H9 (cell line): Measurements from ENCODE around the gene ZNF232. TPM values are rescaled to one million over a fixed set of nuclear protein-coding genes. Genes with fewer than 3 reads are reported as not detected.

Source experiments
- DNase-seq: peaks from one replicate; pipeline ENCODE4 v3.0.0-alpha.2; 2017
- H2AFZ ChIP-seq: one replicate; pipeline ENCODE4 v1.6.1; 2013; ENCODE audit warnings: mild to moderate bottlenecking, low read length, control low read depth, moderate library complexity
- H2AK5ac ChIP-seq: 2 replicates; pipeline ENCODE4 v1.6.1; 2013; ENCODE audit warnings: low read length, control low read depth, mixed read lengths; ENCODE audit not compliant: insufficient read length
- H2BK120ac ChIP-seq: one replicate; pipeline ENCODE4 v1.6.1; 2013; ENCODE audit warnings: low read depth, mild to moderate bottlenecking, low read length, control low read depth, inconsistent platforms; ENCODE audit not compliant: poor library complexity, severe bottlenecking
- H2BK12ac ChIP-seq: 2 replicates; pipeline ENCODE4 v1.6.1; 2013; ENCODE audit warnings: low read length, control low read depth, mixed read lengths, low read depth; ENCODE audit not compliant: insufficient read length
- H2BK15ac ChIP-seq: 2 replicates; pipeline ENCODE4 v1.6.1; 2013; ENCODE audit warnings: low read depth, low read length, control low read depth
- H2BK20ac ChIP-seq: one replicate; pipeline ENCODE4 v1.6.1; 2013; ENCODE audit warnings: low read depth, mild to moderate bottlenecking, low read length, control low read depth, inconsistent platforms; ENCODE audit not compliant: poor library complexity, severe bottlenecking
- H2BK5ac ChIP-seq: 2 replicates; pipeline ENCODE4 v1.6.1; 2013; ENCODE audit warnings: low read length, control low read depth, mixed read lengths; ENCODE audit not compliant: insufficient read length
- H3K14ac ChIP-seq: 2 replicates; pipeline ENCODE4 v1.6.1; 2013; ENCODE audit warnings: low read length, control low read depth; ENCODE audit not compliant: insufficient read depth
- H3K18ac ChIP-seq: 2 replicates; pipeline ENCODE4 v1.6.1; 2013; ENCODE audit warnings: low read depth, mild to moderate bottlenecking, mixed read lengths, low read length, control low read depth; ENCODE audit not compliant: insufficient read length
- H3K23ac ChIP-seq: 2 replicates; pipeline ENCODE4 v1.6.1; 2013; ENCODE audit warnings: low read length, control low read depth, mixed read lengths, low read depth; ENCODE audit not compliant: insufficient read length
- H3K23me2 ChIP-seq: 2 replicates; pipeline ENCODE4 v1.6.1; 2013; ENCODE audit warnings: low read depth, mild to moderate bottlenecking, mixed read lengths, low read length, control low read depth; ENCODE audit not compliant: insufficient read length, poor library complexity, severe bottlenecking
- H3K27ac ChIP-seq: 2 replicates; pipeline ENCODE4 v1.5.1; 2013; ENCODE audit warnings: low read length, control low read depth, mixed read lengths, low read depth; ENCODE audit not compliant: insufficient read length
- H3K27me3 ChIP-seq: 2 replicates; pipeline ENCODE4 v1.6.1; 2013; ENCODE audit warnings: low read length, control low read depth, inconsistent platforms; ENCODE audit not compliant: insufficient read depth
- H3K4ac ChIP-seq: 2 replicates; pipeline ENCODE4 v1.6.1; 2013; ENCODE audit warnings: low read depth, mild to moderate bottlenecking, control low read depth, inconsistent platforms, low read length, moderate library complexity
- H3K4me1 ChIP-seq: 2 replicates; pipeline ENCODE4 v1.6.1; 2013; ENCODE audit warnings: low read length, control low read depth, inconsistent platforms; ENCODE audit not compliant: insufficient read depth
- H3K4me2 ChIP-seq: 2 replicates; pipeline ENCODE4 v1.6.1; 2013; ENCODE audit warnings: low read length, control low read depth, mixed read lengths; ENCODE audit not compliant: insufficient read length, insufficient read depth
- H3K56ac ChIP-seq: 2 replicates; pipeline ENCODE4 v1.6.1; 2013; ENCODE audit warnings: low read depth, mild to moderate bottlenecking, mixed read lengths, low read length, control low read depth; ENCODE audit not compliant: insufficient read length
- H3K79me1 ChIP-seq: 2 replicates; pipeline ENCODE4 v1.6.1; 2013; ENCODE audit warnings: low read depth, mild to moderate bottlenecking, moderate library complexity, low read length, control low read depth, inconsistent platforms; ENCODE audit not compliant: insufficient read depth, poor library complexity, severe bottlenecking
- H3K79me2 ChIP-seq: 2 replicates; pipeline ENCODE4 v1.6.1; 2013; ENCODE audit warnings: low read length, control low read depth, inconsistent platforms; ENCODE audit not compliant: insufficient read depth
- H3K9ac ChIP-seq: 2 replicates; pipeline ENCODE4 v1.6.1; 2013; ENCODE audit warnings: low read length, control low read depth, mixed read lengths; ENCODE audit not compliant: insufficient read length; ENCODE audit errors: extremely low read depth
- H3K9me3 ChIP-seq: one replicate; pipeline ENCODE4 v1.6.1; 2013; ENCODE audit warnings: low read depth, low read length, inconsistent platforms; ENCODE audit not compliant: control insufficient read depth
- H3T11ph ChIP-seq: one replicate; pipeline ENCODE4 v1.6.1; 2013; ENCODE audit warnings: mild to moderate bottlenecking, low read length, control low read depth, inconsistent platforms
- H4K20me1 ChIP-seq: one replicate; pipeline ENCODE4 v1.6.1; 2013; ENCODE audit not compliant: control insufficient read depth, insufficient read length, insufficient read depth
- H4K5ac ChIP-seq: 2 replicates; pipeline ENCODE4 v1.6.1; 2013; ENCODE audit warnings: low read depth, mild to moderate bottlenecking, mixed read lengths, low read length, control low read depth; ENCODE audit not compliant: insufficient read length
- H4K8ac ChIP-seq: replicated peaks from 2 replicates; pipeline ENCODE4 v1.6.1; 2013; ENCODE audit warnings: low read length, control low read depth, mixed read lengths, low read depth; ENCODE audit not compliant: insufficient read length
- H4K91ac ChIP-seq: 2 replicates; pipeline ENCODE4 v1.6.1; 2013; ENCODE audit warnings: low read depth, mild to moderate bottlenecking, moderate library complexity, mixed read lengths, low read length, control low read depth; ENCODE audit not compliant: insufficient read length
- H3K27ac Mint-ChIP-seq, 3 experiments: 2 replicates in 2 of 3; 3 replicates in 1 of 3; pipeline ENCODE4 v1.8.0; 2020 to 2021; ENCODE audit warnings: mixed read lengths in 3 of 3, mild to moderate bottlenecking in 1 of 3, moderate library complexity in 1 of 3
- H3K27me3 Mint-ChIP-seq: 2 replicates; pipeline ENCODE4 v1.8.0; 2021; ENCODE audit warnings: low read depth, mild to moderate bottlenecking, moderate library complexity, mixed read lengths
- H3K36me3 Mint-ChIP-seq, 3 experiments: 2 replicates in 2 of 3; 3 replicates in 1 of 3; pipeline ENCODE4 v1.8.0; 2020 to 2021; ENCODE audit warnings: low read depth in 3 of 3, mixed read lengths in 3 of 3; ENCODE audit not compliant: insufficient read depth in 1 of 3
- H3K4me1 Mint-ChIP-seq, 2 experiments: 2 replicates each; pipeline ENCODE4 v1.8.0; 2020; ENCODE audit warnings: mixed read lengths in 2 of 2
- H3K4me3 Mint-ChIP-seq, 2 experiments: 2 replicates in 1 of 2; 3 replicates in 1 of 2; pipeline ENCODE4 v1.8.0; 2020 to 2021; ENCODE audit warnings: mild to moderate bottlenecking in 2 of 2, mixed read lengths in 2 of 2, moderate library complexity in 1 of 2
- H3K9me3 Mint-ChIP-seq, 2 experiments: 2 replicates in 1 of 2; 3 replicates in 1 of 2; pipeline ENCODE4 v1.8.0; 2020; ENCODE audit warnings: mild to moderate bottlenecking in 2 of 2, mixed read lengths in 2 of 2, moderate library complexity in 1 of 2
- WGBS: extraction: QIAGEN DNeasy Blood & Tissue Kit; methylation state at CpG from one replicate; pipeline ENCODE4 v1.1.7; 2013; ENCODE audit warnings: missing lambda C conversion rate, low lambda C conversion rate, mixed read lengths; ENCODE audit not compliant: insufficient read length; ENCODE audit errors: extremely low coverage; 5-methylcytosine and 5-hydroxymethylcytosine counted together
- total RNA-seq: library from RNA; stranded (reverse); gene quantifications from 2 replicates; pipeline ENCODE4 v1.2.1, GENCODE V29; 2021
- TF ChIP-seq, protein P1 (sequence below): fragments of 200-600 bp; sonication (generic); conservative IDR thresholded peaks from 3 replicates; pipeline ENCODE4 v1.8.0; 2021; ENCODE audit warnings: antibody characterized with exemption, mild to moderate bottlenecking

The ZNF232 gene
- total RNA-seq, 1 experiment from 2014 or later = 46.4 TPM

DNA sequence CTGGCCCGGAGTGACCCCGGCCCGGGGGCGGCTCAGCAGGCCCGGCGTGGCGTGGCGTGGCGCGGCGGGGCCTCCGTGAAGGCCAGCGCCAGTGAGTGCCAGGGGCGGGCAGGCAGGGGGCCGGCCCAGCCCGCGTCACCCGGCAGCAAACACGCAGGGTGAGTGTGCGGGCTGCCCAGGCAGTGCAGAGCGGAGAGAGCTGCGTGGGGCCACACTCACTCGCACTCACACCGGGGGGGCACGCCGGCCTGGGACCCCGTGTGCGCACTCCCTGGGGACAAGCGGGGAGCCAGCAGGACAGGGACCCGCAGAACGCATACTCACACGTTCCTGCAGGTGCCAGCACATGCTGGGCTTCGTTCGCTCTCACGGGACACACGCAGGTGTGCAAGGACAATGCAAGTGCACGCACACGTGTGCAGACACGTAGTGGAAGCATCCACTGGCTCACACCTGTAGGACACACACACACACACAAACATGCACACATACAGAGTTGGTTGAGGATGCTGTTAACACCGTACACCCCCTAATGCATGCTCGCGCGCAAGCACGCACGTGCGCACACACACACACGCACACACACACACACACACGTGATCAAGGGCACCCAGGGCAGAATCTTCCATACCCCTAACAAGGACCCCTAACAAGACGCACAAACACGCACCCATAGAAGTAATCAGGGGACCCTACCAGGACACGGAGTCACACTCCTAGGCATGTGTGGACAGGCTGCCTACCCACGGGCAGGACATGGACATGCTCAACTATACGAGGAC, 11.9 kb upstream of the ZNF232 start:
- no peak overlapping the region for H3T11ph ChIP-seq
- H4K91ac ChIP-seq = no peak overlapping the region
- no peak overlapping the region for H2BK15ac ChIP-seq
- H3K27ac ChIP-seq = no peak overlapping the region
- no peak overlapping the region for H3K9ac ChIP-seq
- no peak overlapping the region for H2AFZ ChIP-seq
- H3K18ac ChIP-seq = no peak overlapping the region
- H2BK120ac ChIP-seq = no peak overlapping the region
- H2BK12ac ChIP-seq = no peak overlapping the region
- H2BK5ac ChIP-seq = no peak overlapping the region
- Mint-ChIP-seq H3K4me3 (peak overlapping the region; percentile 22 to 72; a peak in 4 of 5 replicates), H3K36me3 (peaks cover 0 to 5% (median 0%) of the 10 kb centered on the region in 3 experiments; a peak in 2 of 7 replicates), H3K27me3 (peaks cover 61% of the 10 kb centered on the region), H3K27ac (no peak overlapping the region), H3K9me3 (peaks cover 4 to 5% of the 10 kb centered on the region in 2 experiments; a peak in 3 of 5 replicates), H3K4me1 (peaks cover 6% of the 10 kb centered on the region in 2 experiments; a peak in 3 of 4 replicates)
- H4K20me1 ChIP-seq = no peaks in the 10 kb centered on the region
- H3K23ac ChIP-seq = no peak overlapping the region
- no peaks in the 10 kb centered on the region for H3K9me3 ChIP-seq
- no peak overlapping the region for H2BK20ac ChIP-seq
- peaks cover 9% of the 10 kb centered on the region for H3K23me2 ChIP-seq
- peak overlapping the region; percentile 84 for H4K8ac ChIP-seq
- TF ChIP-seq, protein P1, sequence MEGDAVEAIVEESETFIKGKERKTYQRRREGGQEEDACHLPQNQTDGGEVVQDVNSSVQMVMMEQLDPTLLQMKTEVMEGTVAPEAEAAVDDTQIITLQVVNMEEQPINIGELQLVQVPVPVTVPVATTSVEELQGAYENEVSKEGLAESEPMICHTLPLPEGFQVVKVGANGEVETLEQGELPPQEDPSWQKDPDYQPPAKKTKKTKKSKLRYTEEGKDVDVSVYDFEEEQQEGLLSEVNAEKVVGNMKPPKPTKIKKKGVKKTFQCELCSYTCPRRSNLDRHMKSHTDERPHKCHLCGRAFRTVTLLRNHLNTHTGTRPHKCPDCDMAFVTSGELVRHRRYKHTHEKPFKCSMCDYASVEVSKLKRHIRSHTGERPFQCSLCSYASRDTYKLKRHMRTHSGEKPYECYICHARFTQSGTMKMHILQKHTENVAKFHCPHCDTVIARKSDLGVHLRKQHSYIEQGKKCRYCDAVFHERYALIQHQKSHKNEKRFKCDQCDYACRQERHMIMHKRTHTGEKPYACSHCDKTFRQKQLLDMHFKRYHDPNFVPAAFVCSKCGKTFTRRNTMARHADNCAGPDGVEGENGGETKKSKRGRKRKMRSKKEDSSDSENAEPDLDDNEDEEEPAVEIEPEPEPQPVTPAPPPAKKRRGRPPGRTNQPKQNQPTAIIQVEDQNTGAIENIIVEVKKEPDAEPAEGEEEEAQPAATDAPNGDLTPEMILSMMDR = 0 out of 3 replicates have a peak, but pooled peaks have one; percentile 4
- no peaks in the 10 kb centered on the region for H3K79me1 ChIP-seq
- no peaks in the 10 kb centered on the region; the same call in 1 of the 2 replicates for H3K27me3 ChIP-seq
- peak; percentile 41 for DNase-seq
- H3K14ac ChIP-seq = no peak overlapping the region; the same call in 1 of the 2 replicates
- H3K4ac ChIP-seq = no peak overlapping the region
- no peak overlapping the region for H3K4me2 ChIP-seq
- no peaks in the 10 kb centered on the region for H3K4me1 ChIP-seq
- no peak overlapping the region for H2AK5ac ChIP-seq
- no peak overlapping the region for H3K56ac ChIP-seq
- WGBS = no CpG with 5 or more reads among the region's 53 CpGs
- no peak overlapping the region for H4K5ac ChIP-seq
- no peaks in the 10 kb centered on the region for H3K79me2 ChIP-seq
